Measurements from ENCODE around the gene SIRT3. TPM values are rescaled to one million over a fixed set of nuclear protein-coding genes. Genes with fewer than 3 reads are reported as not detected.

The SIRT3 gene
- total and polyA plus RNA-seq, 2 of the 13 experiments (the other 11 are each of a cell fraction or from before 2014, with no cell fraction given): 15.1 to 18.2 TPM

GRCh38 chr11:207208-207862, 28.8 kb downstream of the SIRT3 start, which contains the start of the genes BET1L and RIC8A (continued):
- TF ChIP-seq HES4 (CRISPR knock-in tag; IDR thresholded peaks at IDR 0.05; ENCODE audit: borderline replicate concordance) (peak; percentile 74; the same call in 1 of the 2 replicates), TCF7L2 (IDR thresholded peaks at IDR 0.05; ENCODE audit: low read depth, low read length) (no peak), CENPT (CRISPR knock-in tag; IDR thresholded peaks at IDR 0.05; ENCODE audit: low read depth) (0 out of 2 replicates have a peak, but pooled peaks have one; percentile 58), HDAC1 (CRISPR knock-in tag; IDR thresholded peaks at IDR 0.05) (peak; percentile 97), ZNF326 (CRISPR knock-in tag; IDR thresholded peaks at IDR 0.05; ENCODE audit: borderline replicate concordance) (no peak), IKZF1 (IDR thresholded peaks at IDR 0.05) (no peak), ZNF746 (CRISPR knock-in tag; IDR thresholded peaks at IDR 0.05) (no peak), CTCF (CRISPR knock-in tag; IDR thresholded peaks at IDR 0.05) (peak; percentile 6; the same call in 1 of the 2 replicates), ZNF232 (CRISPR knock-in tag; IDR thresholded peaks at IDR 0.05; ENCODE audit: borderline replicate concordance) (peak; percentile 31; the same call in 1 of the 2 replicates), ZNF333 (CRISPR knock-in tag; IDR thresholded peaks at IDR 0.05; ENCODE audit: borderline replicate concordance) (peak; percentile 98), SSRP1 (CRISPR knock-in tag; IDR thresholded peaks at IDR 0.05) (no peak), ZNF17 (CRISPR knock-in tag; IDR thresholded peaks at IDR 0.05) (no peak), EEA1 (CRISPR knock-in tag; IDR thresholded peaks at IDR 0.05; ENCODE audit: borderline replicate concordance) (peak; percentile 90; the same call in 1 of the 2 replicates), SP5 (CRISPR knock-in tag; IDR thresholded peaks at IDR 0.05; ENCODE audit: borderline replicate concordance, low read depth) (peak; percentile 81; the same call in 1 of the 2 replicates), TOPORS (CRISPR knock-in tag; IDR thresholded peaks at IDR 0.05) (peak; percentile 33; the same call in 1 of the 2 replicates), ZBTB26 (CRISPR knock-in tag; IDR thresholded peaks at IDR 0.05; ENCODE audit: borderline replicate concordance) (0 out of 2 replicates have a peak, but pooled peaks have one; percentile 60)
- TF ChIP-seq, protein P1, sequence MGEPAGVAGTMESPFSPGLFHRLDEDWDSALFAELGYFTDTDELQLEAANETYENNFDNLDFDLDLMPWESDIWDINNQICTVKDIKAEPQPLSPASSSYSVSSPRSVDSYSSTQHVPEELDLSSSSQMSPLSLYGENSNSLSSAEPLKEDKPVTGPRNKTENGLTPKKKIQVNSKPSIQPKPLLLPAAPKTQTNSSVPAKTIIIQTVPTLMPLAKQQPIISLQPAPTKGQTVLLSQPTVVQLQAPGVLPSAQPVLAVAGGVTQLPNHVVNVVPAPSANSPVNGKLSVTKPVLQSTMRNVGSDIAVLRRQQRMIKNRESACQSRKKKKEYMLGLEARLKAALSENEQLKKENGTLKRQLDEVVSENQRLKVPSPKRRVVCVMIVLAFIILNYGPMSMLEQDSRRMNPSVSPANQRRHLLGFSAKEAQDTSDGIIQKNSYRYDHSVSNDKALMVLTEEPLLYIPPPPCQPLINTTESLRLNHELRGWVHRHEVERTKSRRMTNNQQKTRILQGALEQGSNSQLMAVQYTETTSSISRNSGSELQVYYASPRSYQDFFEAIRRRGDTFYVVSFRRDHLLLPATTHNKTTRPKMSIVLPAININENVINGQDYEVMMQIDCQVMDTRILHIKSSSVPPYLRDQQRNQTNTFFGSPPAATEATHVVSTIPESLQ (CRISPR knock-in tag; conservative IDR thresholded peaks at IDR 0.05): no peak
- TF ChIP-seq, protein P2, sequence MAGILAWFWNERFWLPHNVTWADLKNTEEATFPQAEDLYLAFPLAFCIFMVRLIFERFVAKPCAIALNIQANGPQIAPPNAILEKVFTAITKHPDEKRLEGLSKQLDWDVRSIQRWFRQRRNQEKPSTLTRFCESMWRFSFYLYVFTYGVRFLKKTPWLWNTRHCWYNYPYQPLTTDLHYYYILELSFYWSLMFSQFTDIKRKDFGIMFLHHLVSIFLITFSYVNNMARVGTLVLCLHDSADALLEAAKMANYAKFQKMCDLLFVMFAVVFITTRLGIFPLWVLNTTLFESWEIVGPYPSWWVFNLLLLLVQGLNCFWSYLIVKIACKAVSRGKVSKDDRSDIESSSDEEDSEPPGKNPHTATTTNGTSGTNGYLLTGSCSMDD (CRISPR knock-in tag; IDR thresholded peaks at IDR 0.05): no peak
- TF ChIP-seq, protein P3, sequence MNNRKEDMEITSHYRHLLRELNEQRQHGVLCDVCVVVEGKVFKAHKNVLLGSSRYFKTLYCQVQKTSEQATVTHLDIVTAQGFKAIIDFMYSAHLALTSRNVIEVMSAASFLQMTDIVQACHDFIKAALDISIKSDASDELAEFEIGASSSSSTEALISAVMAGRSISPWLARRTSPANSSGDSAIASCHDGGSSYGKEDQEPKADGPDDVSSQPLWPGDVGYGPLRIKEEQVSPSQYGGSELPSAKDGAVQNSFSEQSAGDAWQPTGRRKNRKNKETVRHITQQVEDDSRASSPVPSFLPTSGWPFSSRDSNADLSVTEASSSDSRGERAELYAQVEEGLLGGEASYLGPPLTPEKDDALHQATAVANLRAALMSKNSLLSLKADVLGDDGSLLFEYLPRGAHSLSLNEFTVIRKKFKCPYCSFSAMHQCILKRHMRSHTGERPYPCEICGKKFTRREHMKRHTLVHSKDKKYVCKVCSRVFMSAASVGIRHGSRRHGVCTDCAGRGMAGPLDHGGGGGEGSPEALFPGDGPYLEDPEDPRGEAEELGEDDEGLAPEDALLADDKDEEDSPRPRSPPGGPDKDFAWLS (CRISPR knock-in tag; IDR thresholded peaks at IDR 0.05; ENCODE audit: borderline replicate concordance): no peak
